Measurements from ENCODE around the gene NUDT21. TPM values are rescaled to one million over a fixed set of nuclear protein-coding genes. Genes with fewer than 3 reads are reported as not detected.

Gene NUDT21
- total RNA-seq, 1 donor from 2014 or later, result 126 TPM

DNA sequence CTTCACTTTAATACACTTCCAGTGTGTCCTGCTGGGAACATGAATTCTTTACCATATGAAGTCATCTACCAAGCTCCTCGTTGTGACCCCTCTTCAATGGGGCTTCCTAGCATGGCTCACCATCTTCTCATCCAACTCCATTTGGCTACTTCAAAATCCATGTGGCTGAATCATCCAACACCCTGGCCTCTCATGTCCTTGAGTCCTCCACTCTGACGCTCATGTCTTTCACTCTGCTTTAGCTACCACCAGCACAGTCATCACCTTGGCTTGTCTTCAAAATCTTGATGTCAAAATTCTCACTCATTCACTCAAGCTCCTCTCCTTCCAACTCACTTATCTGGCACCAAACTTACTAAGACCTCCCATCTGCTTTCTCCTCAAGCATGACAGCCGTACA, 61.6 kb downstream of the NUDT21 start:
- Mint-ChIP-seq H3K36me3 (ENCODE audit: low read depth, unreplicated experiment) (peaks cover 60% of the 10 kb centered on the region), H3K4me1 (ENCODE audit: unreplicated experiment) (no peaks in the 10 kb centered on the region), H3K4me3 (ENCODE audit: unreplicated experiment) (peak overlapping the region; percentile 42), H3K27ac (ENCODE audit: unreplicated experiment) (no peak overlapping the region), H3K9me3 (ENCODE audit: unreplicated experiment) (no peaks in the 10 kb centered on the region), H3K27me3 (ENCODE audit: unreplicated experiment) (no peaks in the 10 kb centered on the region)
- TF ChIP-seq, protein P1, sequence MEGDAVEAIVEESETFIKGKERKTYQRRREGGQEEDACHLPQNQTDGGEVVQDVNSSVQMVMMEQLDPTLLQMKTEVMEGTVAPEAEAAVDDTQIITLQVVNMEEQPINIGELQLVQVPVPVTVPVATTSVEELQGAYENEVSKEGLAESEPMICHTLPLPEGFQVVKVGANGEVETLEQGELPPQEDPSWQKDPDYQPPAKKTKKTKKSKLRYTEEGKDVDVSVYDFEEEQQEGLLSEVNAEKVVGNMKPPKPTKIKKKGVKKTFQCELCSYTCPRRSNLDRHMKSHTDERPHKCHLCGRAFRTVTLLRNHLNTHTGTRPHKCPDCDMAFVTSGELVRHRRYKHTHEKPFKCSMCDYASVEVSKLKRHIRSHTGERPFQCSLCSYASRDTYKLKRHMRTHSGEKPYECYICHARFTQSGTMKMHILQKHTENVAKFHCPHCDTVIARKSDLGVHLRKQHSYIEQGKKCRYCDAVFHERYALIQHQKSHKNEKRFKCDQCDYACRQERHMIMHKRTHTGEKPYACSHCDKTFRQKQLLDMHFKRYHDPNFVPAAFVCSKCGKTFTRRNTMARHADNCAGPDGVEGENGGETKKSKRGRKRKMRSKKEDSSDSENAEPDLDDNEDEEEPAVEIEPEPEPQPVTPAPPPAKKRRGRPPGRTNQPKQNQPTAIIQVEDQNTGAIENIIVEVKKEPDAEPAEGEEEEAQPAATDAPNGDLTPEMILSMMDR (IDR thresholded peaks at IDR 0.05; ENCODE audit: unreplicated experiment), result no peak
- no peak for DNase-seq (ENCODE audit: low spot score)

DNA sequence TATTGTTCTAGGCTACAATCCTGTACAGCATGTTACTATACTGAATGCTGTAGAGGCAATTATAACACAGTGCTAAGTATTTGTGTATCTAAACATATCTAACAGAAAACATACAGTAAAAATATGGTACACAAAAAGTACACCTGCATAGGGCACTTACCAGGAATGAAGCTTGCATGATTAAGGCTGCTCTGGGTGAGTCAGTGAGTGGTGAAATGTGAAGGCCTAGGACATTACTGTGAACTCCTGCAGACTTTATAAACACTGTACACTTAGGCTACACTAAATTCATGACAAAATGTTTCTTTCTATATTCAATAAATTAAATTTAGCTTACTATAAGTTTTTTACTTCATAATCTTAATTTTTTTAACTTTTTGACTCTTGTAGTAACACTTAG, 62.9 kb downstream of the NUDT21 start:
- no peaks in the 10 kb centered on the region for H3K4me1 Mint-ChIP-seq (ENCODE audit: unreplicated experiment)
- peaks cover 63% of the 10 kb centered on the region for H3K36me3 Mint-ChIP-seq (ENCODE audit: low read depth, unreplicated experiment)
- H3K9me3 Mint-ChIP-seq (ENCODE audit: unreplicated experiment), result no peaks in the 10 kb centered on the region
- no peak overlapping the region for H3K27ac Mint-ChIP-seq (ENCODE audit: unreplicated experiment)
- TF ChIP-seq, protein P1 (IDR thresholded peaks at IDR 0.05; ENCODE audit: unreplicated experiment), result no peak
- peaks cover 2% of the 10 kb centered on the region for H3K27me3 Mint-ChIP-seq (ENCODE audit: unreplicated experiment)
- DNase-seq (ENCODE audit: low spot score), result no peak
- no peak overlapping the region for H3K4me3 Mint-ChIP-seq (ENCODE audit: unreplicated experiment)

DNA sequence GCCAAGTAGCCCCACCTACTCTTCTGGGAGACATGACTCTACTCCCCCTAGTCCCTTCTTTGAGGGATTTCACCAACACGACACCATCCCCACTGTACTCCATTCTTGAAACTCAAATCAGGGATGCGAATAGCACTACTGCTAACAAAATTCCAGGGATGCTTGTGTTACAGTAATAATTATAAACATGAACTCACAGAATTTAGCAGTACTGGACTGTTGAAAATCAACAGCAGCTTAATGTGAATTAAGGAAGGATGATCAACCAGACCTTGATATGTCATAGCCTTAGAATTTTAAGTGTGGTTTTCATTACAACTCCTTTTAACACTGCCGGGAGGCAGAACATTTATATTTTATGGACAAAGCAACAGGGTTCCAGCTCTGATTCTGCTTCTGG, 63.7 kb downstream of the NUDT21 start:
- Mint-ChIP-seq H3K27me3 (ENCODE audit: unreplicated experiment) (peaks cover 4% of the 10 kb centered on the region), H3K36me3 (ENCODE audit: low read depth, unreplicated experiment) (peaks cover 63% of the 10 kb centered on the region), H3K4me3 (ENCODE audit: unreplicated experiment) (no peak overlapping the region)

DNA sequence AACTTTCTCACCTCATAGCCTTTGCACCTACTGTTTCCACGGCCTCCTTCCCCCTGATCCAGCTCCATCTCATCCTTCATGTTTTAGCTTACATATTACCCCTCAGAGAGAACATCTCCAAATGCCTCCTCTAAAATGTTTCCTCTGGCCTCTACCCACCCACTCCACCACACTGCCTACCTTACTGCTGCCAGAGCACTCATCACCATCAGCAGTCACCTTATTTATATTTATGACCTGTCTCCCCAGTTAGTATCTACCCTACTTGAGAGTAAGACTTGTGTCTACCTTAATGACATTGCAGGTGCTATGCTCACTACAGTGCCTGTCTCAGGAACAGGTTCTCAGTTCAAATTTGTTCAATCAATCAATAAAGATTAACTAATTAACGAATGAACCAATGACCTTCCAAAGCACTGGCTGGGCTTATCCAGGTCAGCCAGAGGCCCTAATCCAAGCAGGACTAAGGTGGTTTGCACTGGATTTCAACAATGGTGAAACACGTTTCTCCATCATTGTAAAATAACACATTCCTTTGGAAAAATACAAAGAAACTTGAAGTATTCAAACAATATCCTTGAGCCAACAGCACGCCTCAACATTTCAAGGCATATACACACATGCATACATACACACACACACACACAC, 66.9 kb downstream of the NUDT21 start:
- Mint-ChIP-seq H3K36me3 (ENCODE audit: low read depth, unreplicated experiment) (peaks cover 65% of the 10 kb centered on the region), H3K27me3 (ENCODE audit: unreplicated experiment) (peaks cover 4% of the 10 kb centered on the region), H3K4me3 (ENCODE audit: unreplicated experiment) (peak overlapping the region; percentile 21), H3K4me1 (ENCODE audit: unreplicated experiment) (no peaks in the 10 kb centered on the region), H3K27ac (ENCODE audit: unreplicated experiment) (no peak overlapping the region), H3K9me3 (ENCODE audit: unreplicated experiment) (no peaks in the 10 kb centered on the region)
- DNase-seq (ENCODE audit: low spot score), result no peak
- TF ChIP-seq, protein P1 (IDR thresholded peaks at IDR 0.05; ENCODE audit: unreplicated experiment), result no peak

More for the DNA sequence above, 63.7 kb downstream of the NUDT21 start:
- TF ChIP-seq, protein P1 (IDR thresholded peaks at IDR 0.05; ENCODE audit: unreplicated experiment), result no peak
- no peaks in the 10 kb centered on the region for H3K4me1 Mint-ChIP-seq (ENCODE audit: unreplicated experiment)
- DNase-seq (ENCODE audit: low spot score), result no peak
- H3K9me3 Mint-ChIP-seq (ENCODE audit: unreplicated experiment), result no peaks in the 10 kb centered on the region
- no peak overlapping the region for H3K27ac Mint-ChIP-seq (ENCODE audit: unreplicated experiment)

DNA sequence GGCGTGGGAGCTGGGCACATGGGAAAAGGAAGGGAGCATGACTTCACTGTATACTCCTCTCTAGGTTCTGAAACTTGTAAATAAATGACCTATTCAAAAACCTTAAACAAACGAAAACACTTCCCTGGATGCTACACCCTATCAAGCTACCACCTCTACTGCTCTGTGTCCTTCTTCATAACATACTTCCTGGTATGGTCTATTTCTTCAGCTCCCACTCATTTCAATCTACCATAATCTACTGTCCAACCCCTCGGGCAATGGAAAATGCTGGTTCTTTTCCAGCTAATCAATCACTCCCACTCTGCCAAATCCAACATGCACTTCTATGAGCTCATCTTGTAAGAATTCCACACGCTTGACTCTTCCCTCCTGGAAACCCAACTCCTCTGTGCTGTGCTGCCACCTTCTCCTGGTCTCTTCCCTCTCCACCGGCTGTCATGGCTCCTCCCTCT, 68.2 kb downstream of the NUDT21 start:
- no peaks in the 10 kb centered on the region for H3K9me3 Mint-ChIP-seq (ENCODE audit: unreplicated experiment)
- peaks cover 4% of the 10 kb centered on the region for H3K27me3 Mint-ChIP-seq (ENCODE audit: unreplicated experiment)
- peaks cover 76% of the 10 kb centered on the region for H3K36me3 Mint-ChIP-seq (ENCODE audit: low read depth, unreplicated experiment)
- no peaks in the 10 kb centered on the region for H3K4me1 Mint-ChIP-seq (ENCODE audit: unreplicated experiment)
- no peak for DNase-seq (ENCODE audit: low spot score)
- TF ChIP-seq, protein P1 (IDR thresholded peaks at IDR 0.05; ENCODE audit: unreplicated experiment), result no peak
- H3K27ac Mint-ChIP-seq (ENCODE audit: unreplicated experiment), result no peak overlapping the region
- peak overlapping the region; percentile 21 for H3K4me3 Mint-ChIP-seq (ENCODE audit: unreplicated experiment)
